VCaP (cell line): Measurements from ENCODE around the gene C6orf118.

ENCODE experiments used
- H3K27ac ChIP-seq: fragments of 450-650 bp; 2 replicates; pipeline ENCODE4 v1.5.1; 2017
- CTCF ChIP-seq: fragments of 450-650 bp; conservative IDR thresholded peaks from 2 replicates; pipeline ENCODE4 v1.5.1; 2017; ENCODE audit warnings: mild to moderate bottlenecking, moderate library complexity

The C6orf118 gene

DNA sequence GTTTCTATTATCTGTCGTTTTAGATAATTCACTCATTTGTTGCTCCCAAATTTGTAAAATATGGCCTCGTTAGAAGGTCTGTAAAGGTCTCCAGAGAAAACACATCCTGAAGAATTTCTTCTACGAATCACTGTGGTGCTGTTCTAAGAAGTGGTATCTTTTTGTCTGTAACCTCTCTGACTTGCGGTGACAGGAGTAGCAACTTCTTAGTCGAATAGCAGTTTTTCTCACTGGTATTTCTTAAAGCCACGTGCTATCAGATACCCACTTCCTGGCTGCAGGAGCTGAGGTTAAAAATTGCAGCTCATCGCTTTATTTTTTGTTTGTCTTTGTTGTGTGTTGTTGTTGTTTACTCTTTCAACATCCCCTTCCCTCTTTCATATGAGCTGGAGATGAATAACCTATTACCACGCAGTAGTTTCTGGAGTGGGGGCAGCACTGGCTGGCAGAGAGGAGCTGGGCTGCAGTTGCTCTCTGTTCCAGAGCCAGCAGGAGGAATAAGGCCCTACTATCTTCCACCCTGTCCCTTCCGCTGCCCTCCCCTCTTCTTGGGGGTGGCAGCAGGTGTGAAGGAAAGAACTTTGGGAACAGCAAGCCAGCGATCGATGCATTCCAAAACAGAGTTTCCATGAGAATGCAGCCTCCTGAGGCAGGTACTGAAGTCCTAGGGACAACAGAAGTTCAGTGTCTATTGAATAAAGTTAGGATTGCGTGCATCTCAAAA is 64.7 kb downstream of the C6orf118 start:
- no peak for TF ChIP-seq CTCF

DNA sequence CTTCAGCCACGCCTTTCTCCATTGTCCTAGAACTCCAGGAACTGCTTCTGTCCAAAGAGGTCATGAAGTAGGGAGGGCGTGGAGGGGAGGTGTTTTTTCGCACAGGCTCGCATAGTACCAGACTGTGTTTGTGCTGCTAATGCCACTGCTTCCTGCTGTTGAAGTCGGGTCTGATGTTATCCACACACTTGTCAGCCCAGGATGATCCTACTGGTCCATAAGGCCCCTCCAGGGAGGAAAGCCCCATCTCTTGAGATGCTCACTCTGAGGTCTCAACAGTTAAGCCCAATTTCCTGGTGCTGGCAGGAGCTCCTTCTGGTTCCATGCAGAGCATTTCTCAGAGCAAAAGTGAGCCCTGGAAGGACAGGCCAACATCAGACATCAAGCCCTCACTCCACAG is 65.6 kb downstream of the C6orf118 start:
- no peak overlapping the region for H3K27ac ChIP-seq
- no peak for TF ChIP-seq CTCF

More for the DNA sequence above, 64.7 kb downstream of the C6orf118 start:
- no peak overlapping the region for H3K27ac ChIP-seq

DNA sequence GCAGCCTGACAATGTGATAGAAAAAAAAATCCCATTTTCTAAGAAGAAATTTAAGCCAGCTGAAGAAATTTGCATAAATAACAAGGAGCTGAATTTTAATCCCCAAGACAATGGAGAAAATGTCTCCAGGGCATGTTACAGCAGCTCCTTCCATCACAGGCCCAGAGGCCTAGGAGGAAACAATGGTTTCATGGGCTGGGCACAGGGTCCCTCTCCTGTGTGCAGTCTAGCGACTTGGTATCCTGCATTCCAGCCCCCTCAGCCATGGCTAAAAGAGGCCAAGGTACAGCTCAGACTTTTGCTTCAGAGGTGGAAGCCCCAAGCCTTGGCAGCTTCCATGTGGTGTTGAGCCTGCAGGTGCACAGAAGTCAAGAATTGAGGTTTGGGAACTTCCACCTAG is 73.1 kb downstream of the C6orf118 start:
- no peak for TF ChIP-seq CTCF
- no peak overlapping the region for H3K27ac ChIP-seq

DNA sequence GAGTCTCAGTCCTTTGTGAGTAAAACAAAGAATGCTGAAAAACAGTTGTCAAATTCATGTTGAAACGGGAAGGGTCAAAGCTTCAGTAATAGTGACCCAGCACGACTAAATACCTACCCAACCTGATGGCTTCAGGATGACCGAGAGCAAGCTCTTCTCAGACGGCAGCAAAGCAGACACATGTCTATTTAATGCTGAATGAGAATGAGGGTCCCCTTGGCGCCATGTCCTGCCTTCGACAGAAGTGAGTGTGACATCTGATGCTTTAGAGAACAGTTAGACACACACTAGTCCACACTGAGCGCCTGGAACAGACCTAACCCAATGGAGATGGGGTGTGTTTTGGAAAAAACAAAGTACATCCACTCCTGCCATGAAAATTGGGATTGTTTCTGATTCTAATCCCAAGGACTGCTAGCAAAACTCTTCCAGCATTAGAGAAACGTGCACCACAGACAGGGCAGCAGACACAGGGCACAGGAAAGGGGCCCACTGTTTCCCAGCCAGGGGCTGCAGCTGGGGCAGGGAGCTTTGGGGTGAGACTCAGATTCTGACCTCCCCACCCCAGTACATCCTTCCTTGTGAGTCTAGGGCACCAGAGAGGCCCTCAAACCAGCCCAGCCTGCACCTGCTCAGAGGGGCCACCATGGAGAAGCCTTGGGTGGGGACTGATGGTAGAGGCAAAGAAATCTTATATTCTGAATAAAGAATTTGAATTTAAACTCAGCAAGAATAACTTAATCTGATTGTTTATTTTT is 76.5 kb downstream of the C6orf118 start:
- H3K27ac ChIP-seq: no peak overlapping the region
- TF ChIP-seq CTCF: no peak

GRCh38 chr6:165231581-165232561 is 77.5 kb downstream of the C6orf118 start:
- H3K27ac ChIP-seq: no peak overlapping the region
- TF ChIP-seq CTCF: peak; percentile 86

DNA sequence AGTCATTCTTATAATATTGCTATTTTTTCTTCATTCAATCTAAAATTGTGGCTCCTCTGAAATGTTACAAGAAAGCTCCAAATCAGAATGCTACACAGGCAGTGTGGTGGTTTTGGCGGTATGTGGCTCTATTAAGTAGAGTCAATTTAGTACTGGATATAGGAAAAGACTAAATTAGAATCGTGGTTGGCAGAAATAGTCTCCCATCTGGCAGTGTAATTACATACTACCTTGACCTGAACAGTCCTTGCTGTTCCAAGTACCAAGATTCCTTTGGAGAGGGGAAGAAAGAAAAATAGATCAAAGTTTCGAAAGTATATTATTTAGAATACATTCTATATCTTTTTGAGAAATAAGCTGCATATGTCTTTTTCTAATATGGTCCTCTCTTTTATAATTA is 78.2 kb downstream of the C6orf118 start:
- no peak overlapping the region for H3K27ac ChIP-seq
- TF ChIP-seq CTCF: no peak
